Vagina (tissue), 2 donors: Measurements from ENCODE around the gene NUDT8. TPM values are rescaled to one million over a fixed set of nuclear protein-coding genes. Genes with fewer than 3 reads are reported as not detected.

ENCODE experiments used
- DNase-seq, 2 donors: peaks; one replicate each; pipeline ENCODE4 v3.0.0-alpha.2; 2017; ENCODE audit errors: extremely low spot score in 2 of 2
- H3K27ac ChIP-seq: fragments of 200-600 bp; sonication (generic); one replicate; pipeline ENCODE4 v1.5.1; 2019
- H3K27me3 ChIP-seq: fragments of 200-600 bp; sonication (generic); one replicate; pipeline ENCODE4 v1.5.1; 2019
- H3K36me3 ChIP-seq, 2 donors: fragments of 200-600 bp; sonication (generic); one replicate each; pipeline ENCODE4 v1.5.1; 2017 to 2019
- H3K4me1 ChIP-seq: fragments of 200-600 bp; sonication (generic); one replicate; pipeline ENCODE4 v1.5.1; 2019
- H3K4me3 ChIP-seq, 2 donors: fragments of 200-600 bp; sonication (generic); 1 replicate in 1 of 2; 2 replicates in 1 of 2; pipeline ENCODE4 v1.5.1; 2016 to 2019
- H3K9me3 ChIP-seq: fragments of 200-600 bp; sonication (generic); one replicate; pipeline ENCODE4 v1.5.1; 2019
- POLR2A ChIP-seq, 2 donors: fragments of 450-650 bp; IDR thresholded peaks; one replicate each; pipeline ENCODE4 v1.6.1; 2017; ENCODE audit warnings: antibody characterized with exemption in 2 of 2, mild to moderate bottlenecking in 2 of 2, moderate library complexity in 2 of 2
- POLR2AphosphoS5 ChIP-seq, 2 donors: sonication (generic); formaldehyde crosslinking; IDR thresholded peaks; one replicate each; pipeline ENCODE4 v1.9.0; 2017; ENCODE audit warnings: antibody characterized with exemption in 2 of 2, mild to moderate bottlenecking in 2 of 2, low read depth in 1 of 2; ENCODE audit not compliant: insufficient read depth in 1 of 2
- intact Hi-C: fragments of 100-400 bp; cut with DNase I; formaldehyde crosslinking; loops from one replicate; pipeline ENCODE4 v1.15.1; 2023
- total RNA-seq: library from RNA; depleted of rRNA; stranded (reverse); fragments of >200 nt; gene quantifications from one replicate; pipeline ENCODE4 v1.2.3, GENCODE V29; 2016
- TF ChIP-seq, protein P1 (sequence below), 3 experiments: fragments of 450-650 bp in 2 of 3; fragments of 200-600 bp in 1 of 3; sonication (generic) in 1 of 3; IDR thresholded peaks; one replicate each; pipeline ENCODE4 v1.5.1; 2017 to 2019; ENCODE audit warnings: antibody characterized with exemption in 3 of 3, mild to moderate bottlenecking in 2 of 3, moderate library complexity in 2 of 3

Gene NUDT8
- total RNA-seq, 1 donor from 2014 or later: 23.8 TPM

DNA sequence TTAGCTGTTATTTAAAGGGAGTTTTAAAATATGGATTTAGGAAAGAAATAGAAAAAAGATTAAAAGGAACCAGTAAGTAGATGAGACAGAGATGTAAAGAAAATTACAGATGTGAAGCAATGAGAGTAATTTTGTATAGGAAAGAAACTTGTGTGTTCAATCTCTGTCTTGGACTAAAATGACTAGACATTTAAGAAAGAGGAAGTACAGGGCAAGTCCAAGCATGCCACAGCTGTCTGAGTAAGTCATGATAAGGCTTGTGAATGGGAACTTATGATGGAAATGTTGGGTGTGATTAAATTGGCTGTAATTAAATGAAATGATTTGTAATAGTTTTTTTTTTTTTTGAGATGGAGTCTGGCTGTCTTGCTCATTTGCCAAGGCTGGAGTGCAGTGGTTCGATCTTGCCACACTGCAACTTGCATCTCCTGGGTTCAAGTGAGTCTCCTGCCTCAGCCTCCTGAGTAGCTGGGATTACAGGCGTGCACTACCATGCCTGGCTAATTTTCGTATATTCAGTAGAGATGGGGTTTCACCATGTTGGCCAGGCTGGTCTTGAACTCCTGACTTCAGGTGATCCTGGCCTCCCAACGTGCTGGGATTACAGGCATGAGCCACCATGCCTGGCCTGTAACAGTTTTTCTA lies 26.7 kb upstream of the NUDT8 start:
- Histone ChIP-seq H3K27ac (no peak overlapping the region), H3K4me3 (no peak overlapping the region), H3K4me1 (peaks cover 8% of the 10 kb centered on the region), H3K9me3 (no peaks in the 10 kb centered on the region), H3K36me3 (no peaks in the 10 kb centered on the region), H3K27me3 (no peaks in the 10 kb centered on the region)
- TF ChIP-seq POLR2A (IDR thresholded peaks at IDR 0.05): no peak
- peak in 1 of 2 donors; percentile 55 for TF ChIP-seq POLR2AphosphoS5 (IDR thresholded peaks at IDR 0.05; ENCODE audit: insufficient read depth in 1 of 2, low read depth in 1 of 2)
- intact Hi-C loops: no loop called here
- no peak for DNase-seq

DNA sequence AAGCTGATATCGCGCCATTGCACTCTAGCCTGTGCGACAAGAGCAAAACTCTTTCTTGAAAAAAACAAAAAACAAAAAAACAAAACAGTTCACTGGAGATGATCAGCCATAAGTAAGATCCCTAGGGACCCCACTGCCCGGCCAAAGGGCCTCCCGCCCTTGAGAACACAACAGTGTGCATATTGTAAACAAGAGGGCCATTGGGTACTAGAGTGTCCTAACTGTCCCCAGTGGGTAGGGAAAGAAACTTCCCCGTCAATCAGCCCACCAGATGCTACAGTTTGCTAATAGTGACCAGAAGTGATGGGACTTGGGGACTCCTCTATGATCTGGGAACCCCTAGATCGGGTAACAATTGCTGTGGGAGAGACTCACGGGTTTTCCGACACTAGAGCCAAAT lies 24.5 kb upstream of the NUDT8 start:
- intact Hi-C loops: no loop called here
- Histone ChIP-seq H3K36me3 (no peaks in the 10 kb centered on the region), H3K27ac (no peak overlapping the region), H3K4me3 (no peak overlapping the region), H3K9me3 (no peaks in the 10 kb centered on the region), H3K4me1 (peaks cover 8% of the 10 kb centered on the region), H3K27me3 (no peaks in the 10 kb centered on the region)
- TF ChIP-seq, protein P1, sequence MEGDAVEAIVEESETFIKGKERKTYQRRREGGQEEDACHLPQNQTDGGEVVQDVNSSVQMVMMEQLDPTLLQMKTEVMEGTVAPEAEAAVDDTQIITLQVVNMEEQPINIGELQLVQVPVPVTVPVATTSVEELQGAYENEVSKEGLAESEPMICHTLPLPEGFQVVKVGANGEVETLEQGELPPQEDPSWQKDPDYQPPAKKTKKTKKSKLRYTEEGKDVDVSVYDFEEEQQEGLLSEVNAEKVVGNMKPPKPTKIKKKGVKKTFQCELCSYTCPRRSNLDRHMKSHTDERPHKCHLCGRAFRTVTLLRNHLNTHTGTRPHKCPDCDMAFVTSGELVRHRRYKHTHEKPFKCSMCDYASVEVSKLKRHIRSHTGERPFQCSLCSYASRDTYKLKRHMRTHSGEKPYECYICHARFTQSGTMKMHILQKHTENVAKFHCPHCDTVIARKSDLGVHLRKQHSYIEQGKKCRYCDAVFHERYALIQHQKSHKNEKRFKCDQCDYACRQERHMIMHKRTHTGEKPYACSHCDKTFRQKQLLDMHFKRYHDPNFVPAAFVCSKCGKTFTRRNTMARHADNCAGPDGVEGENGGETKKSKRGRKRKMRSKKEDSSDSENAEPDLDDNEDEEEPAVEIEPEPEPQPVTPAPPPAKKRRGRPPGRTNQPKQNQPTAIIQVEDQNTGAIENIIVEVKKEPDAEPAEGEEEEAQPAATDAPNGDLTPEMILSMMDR (IDR thresholded peaks at IDR 0.05): no peak
- TF ChIP-seq POLR2AphosphoS5 (IDR thresholded peaks at IDR 0.05; ENCODE audit: insufficient read depth in 1 of 2, low read depth in 1 of 2): no peak
- TF ChIP-seq POLR2A (IDR thresholded peaks at IDR 0.05): no peak
- DNase-seq: no peak

DNA sequence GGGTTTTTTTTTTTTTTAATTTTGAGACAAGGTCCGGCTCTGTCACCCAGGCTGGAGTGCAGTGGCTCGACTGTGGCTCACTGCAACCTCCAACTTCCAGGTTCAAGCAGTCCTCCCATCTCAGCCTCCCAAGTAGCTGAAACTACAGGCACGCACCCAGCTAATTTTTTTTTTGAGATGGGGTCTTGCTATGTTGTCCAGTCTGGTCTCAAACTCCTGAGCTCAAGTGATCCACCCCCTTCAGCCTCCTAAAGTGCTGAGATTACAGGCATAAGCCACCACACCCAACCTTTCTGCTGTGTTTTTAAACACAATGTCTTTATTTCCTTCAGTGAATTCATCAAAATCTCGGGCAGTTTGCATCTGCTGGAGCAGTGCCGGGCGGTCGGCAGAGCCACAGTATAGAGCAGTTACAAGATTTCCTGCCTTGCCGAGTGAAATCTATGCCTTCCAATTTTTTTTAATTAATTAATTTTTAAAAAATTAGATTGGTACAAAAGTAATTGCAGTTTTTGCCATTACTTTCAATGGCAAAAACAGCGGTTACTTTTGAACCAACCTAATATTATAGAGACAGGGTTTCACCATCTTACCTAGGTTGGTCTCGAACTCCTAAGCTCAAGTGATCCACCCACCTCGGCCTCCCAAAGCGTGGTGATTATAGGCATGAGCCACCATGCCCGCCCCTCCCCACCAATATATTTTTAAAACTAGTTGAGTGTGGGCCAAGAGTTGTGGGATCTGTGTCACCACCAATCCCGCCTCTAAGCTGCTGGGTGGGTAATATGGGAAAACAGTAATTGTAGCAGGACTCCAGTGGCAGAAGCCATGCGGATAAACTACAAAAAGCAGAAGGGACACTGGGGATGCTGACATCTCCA lies 23.5 kb upstream of the NUDT8 start:
- no peak overlapping the region for H3K27ac ChIP-seq
- DNase-seq: no peak
- H3K4me1 ChIP-seq: peaks cover 8% of the 10 kb centered on the region
- intact Hi-C loops: no loop called here
- H3K36me3 ChIP-seq: no peaks in the 10 kb centered on the region
- TF ChIP-seq POLR2A (IDR thresholded peaks at IDR 0.05): no peak
- TF ChIP-seq POLR2AphosphoS5 (IDR thresholded peaks at IDR 0.05; ENCODE audit: insufficient read depth in 1 of 2, low read depth in 1 of 2): no peak
- TF ChIP-seq, protein P1 (IDR thresholded peaks at IDR 0.05): no peak
- no peaks in the 10 kb centered on the region for H3K27me3 ChIP-seq
- no peak overlapping the region for H3K4me3 ChIP-seq
- H3K9me3 ChIP-seq: no peaks in the 10 kb centered on the region

DNA sequence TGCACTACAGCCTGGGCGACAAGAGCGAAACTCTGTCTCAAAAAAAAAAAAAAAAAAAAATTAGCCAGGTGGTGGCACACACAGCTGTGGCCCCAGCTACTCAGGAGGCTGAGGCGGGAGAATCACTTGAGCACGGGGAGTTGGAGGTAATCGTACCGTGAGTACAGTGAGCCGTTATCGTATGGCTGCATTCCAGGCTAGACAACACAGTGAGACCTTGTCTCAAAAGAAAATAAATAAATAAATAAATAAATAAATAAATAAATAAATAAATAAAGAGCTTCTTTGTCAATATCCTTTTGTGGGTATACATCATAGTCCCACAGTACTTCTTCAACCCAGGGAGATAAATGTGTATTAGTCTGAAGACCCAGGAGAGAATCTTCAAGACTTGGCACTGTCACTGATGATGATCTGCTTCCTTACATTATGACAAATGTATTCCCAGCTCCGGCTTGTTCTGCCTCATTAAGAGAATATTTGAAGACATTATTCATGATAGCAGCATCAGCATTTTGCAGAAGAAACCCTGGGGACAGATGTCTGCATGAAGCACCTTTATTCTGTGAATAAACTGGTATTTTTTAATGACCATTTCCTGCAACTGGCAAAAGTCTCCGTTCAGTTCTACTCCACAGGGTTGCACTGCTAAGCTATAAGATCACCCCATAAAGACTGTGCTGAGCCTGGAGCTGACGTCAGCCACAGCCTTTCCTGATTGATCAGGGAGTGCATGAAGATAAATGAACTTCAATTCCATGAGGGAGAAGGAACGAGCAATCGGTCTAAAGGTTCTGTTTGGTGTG lies 22.4 kb upstream of the NUDT8 start:
- no peak overlapping the region for H3K27ac ChIP-seq
- H3K4me3 ChIP-seq: no peak overlapping the region
- H3K4me1 ChIP-seq: peaks cover 2% of the 10 kb centered on the region
- TF ChIP-seq POLR2A (IDR thresholded peaks at IDR 0.05) (no peak), POLR2AphosphoS5 (IDR thresholded peaks at IDR 0.05; ENCODE audit: insufficient read depth in 1 of 2, low read depth in 1 of 2) (no peak)
- TF ChIP-seq, protein P1 (IDR thresholded peaks at IDR 0.05): no peak
- no peak for DNase-seq
- H3K27me3 ChIP-seq: no peaks in the 10 kb centered on the region
- no peaks in the 10 kb centered on the region for H3K9me3 ChIP-seq
- no peaks in the 10 kb centered on the region for H3K36me3 ChIP-seq
- intact Hi-C loops: no loop called here
